Nucleus accumbens (tissue), 56 donors: ENCODE data around the gene FAM180A.

ENCODE experiments used
- DNase-seq, 56 donors: peaks; one replicate each; lab custom pipeline; 2025; lab: John Stamatoyannopoulos, UW

Gene FAM180A

GRCh38 chr7:135692055-135692454 lies 56.6 kb downstream of the FAM180A start:
- DNase-seq = no peak

GRCh38 chr7:135690566-135690965 lies 58.0 kb downstream of the FAM180A start:
- no peak for DNase-seq

- DNase-seq = no peak
Observed at GRCh38 chr7:135687466-135687865, 61.1 kb downstream of the FAM180A start.

- no peak for DNase-seq
Observed at GRCh38 chr7:135685306-135686084, 63.1 kb downstream of the FAM180A start.

GRCh38 chr7:135684699-135685098 lies 63.9 kb downstream of the FAM180A start:
- DNase-seq = no peak

GRCh38 chr7:135684136-135684535 lies 64.5 kb downstream of the FAM180A start:
- no peak for DNase-seq

- DNase-seq = no peak
Observed at GRCh38 chr7:135683609-135684008, 65.0 kb downstream of the FAM180A start.

GRCh38 chr7:135682191-135682590 lies 66.4 kb downstream of the FAM180A start:
- no peak for DNase-seq

- no peak for DNase-seq
Observed at GRCh38 chr7:135681762-135682161, 66.9 kb downstream of the FAM180A start.
